ENCODE data around the gene ACTR3.

DNA sequence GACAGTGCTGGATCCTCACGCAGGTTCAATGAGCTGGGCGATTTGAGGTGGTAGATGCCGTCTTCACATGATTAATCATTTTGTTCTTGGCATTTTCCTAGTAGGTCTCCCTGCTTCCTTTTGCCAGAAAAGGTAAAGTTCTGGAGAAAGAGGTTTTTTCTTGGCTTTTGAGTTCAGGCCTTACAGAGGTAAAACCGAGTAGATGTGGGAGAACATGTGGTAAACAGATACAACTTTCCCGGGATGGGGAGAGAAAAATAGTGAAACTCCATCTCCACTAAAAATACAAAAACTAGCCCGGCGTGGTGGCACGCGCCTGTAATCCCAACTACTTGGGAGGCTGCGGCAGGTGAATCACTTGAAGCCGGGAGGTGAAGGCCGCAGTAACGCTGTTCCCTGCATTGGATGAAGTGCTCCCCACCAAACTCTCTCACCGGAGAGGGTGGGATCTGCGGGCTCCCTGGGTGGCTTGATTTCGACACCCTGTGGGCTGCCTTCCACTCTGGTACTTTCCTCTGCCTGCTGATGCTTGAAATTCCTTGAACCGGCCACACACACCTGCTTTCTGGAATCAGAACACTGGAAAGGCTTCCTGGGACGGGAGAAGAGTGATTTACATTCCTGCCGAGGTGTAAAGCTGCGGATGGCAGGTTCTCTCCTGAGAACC lies 88.8 kb downstream of the ACTR3 start:
- TF ChIP-seq, protein P1, sequence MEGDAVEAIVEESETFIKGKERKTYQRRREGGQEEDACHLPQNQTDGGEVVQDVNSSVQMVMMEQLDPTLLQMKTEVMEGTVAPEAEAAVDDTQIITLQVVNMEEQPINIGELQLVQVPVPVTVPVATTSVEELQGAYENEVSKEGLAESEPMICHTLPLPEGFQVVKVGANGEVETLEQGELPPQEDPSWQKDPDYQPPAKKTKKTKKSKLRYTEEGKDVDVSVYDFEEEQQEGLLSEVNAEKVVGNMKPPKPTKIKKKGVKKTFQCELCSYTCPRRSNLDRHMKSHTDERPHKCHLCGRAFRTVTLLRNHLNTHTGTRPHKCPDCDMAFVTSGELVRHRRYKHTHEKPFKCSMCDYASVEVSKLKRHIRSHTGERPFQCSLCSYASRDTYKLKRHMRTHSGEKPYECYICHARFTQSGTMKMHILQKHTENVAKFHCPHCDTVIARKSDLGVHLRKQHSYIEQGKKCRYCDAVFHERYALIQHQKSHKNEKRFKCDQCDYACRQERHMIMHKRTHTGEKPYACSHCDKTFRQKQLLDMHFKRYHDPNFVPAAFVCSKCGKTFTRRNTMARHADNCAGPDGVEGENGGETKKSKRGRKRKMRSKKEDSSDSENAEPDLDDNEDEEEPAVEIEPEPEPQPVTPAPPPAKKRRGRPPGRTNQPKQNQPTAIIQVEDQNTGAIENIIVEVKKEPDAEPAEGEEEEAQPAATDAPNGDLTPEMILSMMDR (conservative IDR thresholded peaks at IDR 0.05; ENCODE audit: low read depth, low read length), result no peak
- TF ChIP-seq RAD21 (IDR thresholded peaks at IDR 0.05; ENCODE audit: low read length) (no peak), RCOR1 (IDR thresholded peaks at IDR 0.05; ENCODE audit: insufficient replicate concordance, low read length) (no peak), CHD1 (IDR thresholded peaks at IDR 0.05; ENCODE audit: low read depth, low read length) (no peak), BHLHE40 (IDR thresholded peaks at IDR 0.05; ENCODE audit: low read depth, low read length) (no peak), POLR2A (IDR thresholded peaks at IDR 0.05; ENCODE audit: low read depth, low read length) (no peak)
- TF ChIP-seq, protein P2, sequence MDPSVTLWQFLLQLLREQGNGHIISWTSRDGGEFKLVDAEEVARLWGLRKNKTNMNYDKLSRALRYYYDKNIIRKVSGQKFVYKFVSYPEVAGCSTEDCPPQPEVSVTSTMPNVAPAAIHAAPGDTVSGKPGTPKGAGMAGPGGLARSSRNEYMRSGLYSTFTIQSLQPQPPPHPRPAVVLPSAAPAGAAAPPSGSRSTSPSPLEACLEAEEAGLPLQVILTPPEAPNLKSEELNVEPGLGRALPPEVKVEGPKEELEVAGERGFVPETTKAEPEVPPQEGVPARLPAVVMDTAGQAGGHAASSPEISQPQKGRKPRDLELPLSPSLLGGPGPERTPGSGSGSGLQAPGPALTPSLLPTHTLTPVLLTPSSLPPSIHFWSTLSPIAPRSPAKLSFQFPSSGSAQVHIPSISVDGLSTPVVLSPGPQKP (IDR thresholded peaks at IDR 0.05; ENCODE audit: borderline replicate concordance, low read depth, low read length), result no peak
